HAP-1 (cell line): ENCODE measurements around the gene FXYD1.

ENCODE experiments used
- DNase-seq, 2 experiments: peaks; one replicate each; pipeline ENCODE4 v3.0.0-alpha.2; 2016 to 2020; ENCODE audit warnings: low spot score in 2 of 2
- H3K27me3 ChIP-seq: fragments of 250-450 bp; sonication (Bioruptor Pico); 2 replicates; pipeline ENCODE4 v1.5.1; 2020; ENCODE audit warnings: low read depth, mild to moderate bottlenecking, moderate library complexity
- H3K36me3 ChIP-seq: fragments of 250-450 bp; sonication (Bioruptor Pico); replicated peaks from 2 replicates; pipeline ENCODE4 v1.5.1; 2020; ENCODE audit warnings: mild to moderate bottlenecking
- H3K4me1 ChIP-seq: fragments of 250-450 bp; sonication (Bioruptor Pico); 2 replicates; pipeline ENCODE4 v1.5.1; 2020; ENCODE audit warnings: mild to moderate bottlenecking
- H3K4me3 ChIP-seq: fragments of 250-450 bp; sonication (Bioruptor Pico); 2 replicates; pipeline ENCODE4 v1.5.1; 2020; ENCODE audit warnings: mild to moderate bottlenecking, moderate library complexity
- H3K9me3 ChIP-seq: fragments of 250-450 bp; sonication (Bioruptor Pico); 2 replicates; pipeline ENCODE4 v1.5.1; 2020; ENCODE audit warnings: mild to moderate bottlenecking, moderate library complexity
- in situ Hi-C: fragments of 300-500 bp; cut with MboI; formaldehyde crosslinking; loops from 3 replicates; pipeline ENCODE4 v1.14.3; 2020; ENCODE audit warnings: low sequenced_read_pairs, inconsistent platforms, mixed read lengths

The FXYD1 gene

GRCh38 chr19:35177377-35178274 lies 39.0 kb downstream of the FXYD1 start:
- Histone ChIP-seq H3K36me3 (no peaks in the 10 kb centered on the region), H3K9me3 (no peaks in the 10 kb centered on the region), H3K4me3 (no peak overlapping the region), H3K27me3 (no peaks in the 10 kb centered on the region), H3K4me1 (peaks cover 11% of the 10 kb centered on the region)
- DNase-seq: no peak
- in situ Hi-C loops: no loop called here

GRCh38 chr19:35178701-35179100 lies 40.1 kb downstream of the FXYD1 start:
- in situ Hi-C loops: no loop called here
- no peak for DNase-seq

GRCh38 chr19:35179830-35180229 lies 41.2 kb downstream of the FXYD1 start:
- no peaks in the 10 kb centered on the region for H3K36me3 ChIP-seq
- DNase-seq: no peak
- in situ Hi-C loops: no loop called here
- no peaks in the 10 kb centered on the region; the same call in 1 of the 2 replicates for H3K9me3 ChIP-seq
- H3K27me3 ChIP-seq: peaks cover 2% of the 10 kb centered on the region; the same call in 1 of the 2 replicates
- peaks cover 11% of the 10 kb centered on the region for H3K4me1 ChIP-seq
- no peak overlapping the region for H3K4me3 ChIP-seq

More at GRCh38 chr19:35178701-35179100, 40.1 kb downstream of the FXYD1 start:
- Histone ChIP-seq H3K9me3 (no peaks in the 10 kb centered on the region), H3K36me3 (no peaks in the 10 kb centered on the region), H3K27me3 (no peaks in the 10 kb centered on the region), H3K4me1 (peaks cover 11% of the 10 kb centered on the region), H3K4me3 (no peak overlapping the region)

GRCh38 chr19:35181387-35181786 lies 42.8 kb downstream of the FXYD1 start:
- Histone ChIP-seq H3K4me1 (no peaks in the 10 kb centered on the region), H3K4me3 (no peak overlapping the region), H3K27me3 (peaks cover 8% of the 10 kb centered on the region), H3K9me3 (no peaks in the 10 kb centered on the region; the same call in 1 of the 2 replicates), H3K36me3 (no peaks in the 10 kb centered on the region)
- in situ Hi-C loops: no loop called here
- no peak for DNase-seq

GRCh38 chr19:35184267-35184666 lies 45.6 kb downstream of the FXYD1 start:
- in situ Hi-C loops: no loop called here
- no peak for DNase-seq
- Histone ChIP-seq H3K4me3 (no peak overlapping the region), H3K9me3 (no peaks in the 10 kb centered on the region; the same call in 1 of the 2 replicates), H3K36me3 (no peaks in the 10 kb centered on the region), H3K4me1 (no peaks in the 10 kb centered on the region), H3K27me3 (peaks cover 8% of the 10 kb centered on the region)

GRCh38 chr19:35184884-35185283 lies 46.3 kb downstream of the FXYD1 start:
- H3K4me3 ChIP-seq: no peak overlapping the region
- in situ Hi-C loops: no loop called here
- H3K36me3 ChIP-seq: no peaks in the 10 kb centered on the region
- H3K27me3 ChIP-seq: peaks cover 8% of the 10 kb centered on the region
- no peaks in the 10 kb centered on the region; the same call in 1 of the 2 replicates for H3K9me3 ChIP-seq
- H3K4me1 ChIP-seq: no peaks in the 10 kb centered on the region
- DNase-seq: no peak
